Erythroblast (primary cell): ENCODE measurements around the gene APBB3.

ENCODE experiments used
- DNase-seq, 2 experiments: peaks; one replicate each; lab custom pipeline; 2025; lab: John Stamatoyannopoulos, UW
- GATA1 ChIP-seq: IDR thresholded peaks from 2 replicates; pipeline ENCODE4 v1.6.1; 2011; ENCODE audit warnings: low read depth, mild to moderate bottlenecking, control low read depth, low read length, moderate library complexity
- POLR2A ChIP-seq: IDR thresholded peaks from 2 replicates; pipeline ENCODE4 v1.6.1; 2011; ENCODE audit warnings: mild to moderate bottlenecking, low read length

APBB3 gene

DNA sequence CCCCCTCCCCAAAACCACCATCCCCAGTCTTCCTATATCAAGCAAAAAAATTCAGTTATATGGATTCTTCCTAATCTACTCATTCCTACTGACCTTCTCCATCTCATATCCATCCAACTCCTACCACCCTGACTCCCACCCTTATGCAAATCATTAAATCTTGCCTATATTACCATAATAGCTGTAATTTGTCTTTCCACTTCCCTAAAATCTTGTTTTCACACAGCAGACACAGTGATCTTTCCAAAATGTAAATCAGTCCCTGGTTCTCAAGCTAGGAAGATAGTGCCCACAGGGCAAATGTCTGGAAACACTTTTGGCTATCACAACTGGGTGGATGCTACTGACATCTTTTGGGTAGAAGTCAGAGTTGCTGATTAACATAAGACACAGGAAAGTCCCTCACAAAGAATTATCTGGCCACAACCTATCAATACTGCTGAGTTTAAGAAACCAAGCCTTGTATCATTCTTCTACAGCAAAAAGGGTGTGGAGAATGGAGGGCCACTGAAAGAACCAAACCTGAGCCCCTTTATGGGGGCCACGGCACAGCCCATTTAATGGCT, 8.6 kb downstream of the APBB3 start:
- TF ChIP-seq GATA1 (no peak), POLR2A (no peak)
- DNase-seq = peak; percentile 36 to 47

GRCh38 chr5:140554454-140554853, 9.9 kb downstream of the APBB3 start:
- TF ChIP-seq GATA1 (no peak), POLR2A (peak; percentile 21)
- peak; percentile 72 to 79 for DNase-seq

- TF ChIP-seq POLR2A (no peak), GATA1 (no peak)
- peak in 1 of 2 experiments; percentile 24 for DNase-seq
Observed at GRCh38 chr5:140553657-140554056, 10.7 kb downstream of the APBB3 start.

- DNase-seq = no peak
- no peak for TF ChIP-seq POLR2A
- no peak for TF ChIP-seq GATA1
Observed at GRCh38 chr5:140551872-140552271, 12.5 kb downstream of the APBB3 start.

- no peak for TF ChIP-seq POLR2A
- TF ChIP-seq GATA1 = no peak
- no peak for DNase-seq
Observed at GRCh38 chr5:140550147-140551079, 14.0 kb downstream of the APBB3 start.

- peak; percentile 53 to 74 for DNase-seq
- TF ChIP-seq GATA1 (no peak), POLR2A (peak; percentile 42)
Observed at GRCh38 chr5:140549237-140550144, 14.9 kb downstream of the APBB3 start.

DNA sequence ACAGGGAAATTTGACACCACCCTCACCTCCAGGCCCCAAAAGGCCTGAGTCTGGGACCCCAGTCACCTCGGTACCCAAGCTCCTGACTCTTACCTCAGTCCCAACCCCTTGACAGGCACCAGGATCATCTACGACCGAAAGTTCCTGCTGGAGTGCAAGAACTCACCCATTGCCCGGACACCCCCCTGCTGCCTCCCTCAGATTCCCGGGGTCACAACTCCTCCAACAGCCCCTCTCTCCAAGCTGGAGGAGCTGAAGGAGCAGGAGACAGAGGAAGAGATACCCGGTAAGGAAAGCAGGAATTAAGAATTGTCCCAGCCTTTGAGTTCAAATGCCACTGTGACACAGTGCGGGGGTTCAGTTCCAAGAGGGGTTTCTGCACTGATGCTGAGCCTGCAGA, 15.6 kb downstream of the APBB3 start:
- TF ChIP-seq GATA1 (no peak), POLR2A (no peak)
- DNase-seq = no peak

DNA sequence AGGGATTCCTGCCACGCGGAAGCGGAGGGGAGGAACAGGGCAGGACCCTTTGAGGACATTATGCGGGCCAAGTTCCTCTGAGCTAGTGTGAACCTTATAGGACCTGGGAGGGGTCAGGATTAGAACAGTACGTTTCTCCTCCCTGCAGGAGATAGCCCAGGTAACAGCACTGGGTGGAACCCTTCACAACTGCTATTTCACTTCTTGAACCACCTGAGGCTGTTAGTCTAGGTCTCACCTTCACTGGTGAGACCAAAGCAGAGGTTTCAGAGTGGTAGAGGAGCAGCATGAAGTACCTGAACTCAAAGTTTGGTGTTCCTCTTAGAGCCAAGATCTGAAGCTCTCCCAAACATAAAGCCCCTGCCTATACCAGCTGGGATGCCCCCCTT, 16.1 kb downstream of the APBB3 start:
- TF ChIP-seq POLR2A (no peak), GATA1 (no peak)
- no peak for DNase-seq

GRCh38 chr5:140547508-140548299, 16.7 kb downstream of the APBB3 start, which contains the start of gene EIF4EBP3:
EIF4EBP3 (plus strand) TSS chr5:140547662; CDS start chr5:140547738, 76 bp downstream.
- TF ChIP-seq GATA1 (no peak), POLR2A (peak; percentile 50)
- DNase-seq = peak; percentile 95 to 97

GRCh38 chr5:140546851-140547507, 17.4 kb downstream of the APBB3 start:
- TF ChIP-seq GATA1 (no peak), POLR2A (no peak)
- DNase-seq = no peak

DNA sequence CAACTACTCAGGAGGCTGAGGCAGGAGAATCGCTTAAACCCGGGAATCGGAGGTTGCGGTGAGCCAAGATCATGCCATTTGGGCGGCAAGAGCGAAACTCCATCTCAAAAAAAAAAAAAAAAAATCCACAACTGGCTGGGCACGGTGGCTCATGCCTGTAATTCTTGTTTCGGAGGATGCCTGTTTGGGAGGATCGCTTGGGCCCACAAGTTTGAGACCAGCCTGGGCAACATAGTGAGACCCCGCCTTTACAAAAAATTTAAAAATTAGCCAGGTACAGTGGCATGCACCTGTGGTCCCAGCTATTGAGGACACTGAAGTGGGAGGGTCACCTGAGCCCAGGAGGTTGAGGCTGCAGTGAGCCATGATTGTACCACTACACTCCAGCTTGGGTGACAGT, 18.8 kb downstream of the APBB3 start:
- no peak for DNase-seq
- TF ChIP-seq POLR2A = no peak
- no peak for TF ChIP-seq GATA1

DNA sequence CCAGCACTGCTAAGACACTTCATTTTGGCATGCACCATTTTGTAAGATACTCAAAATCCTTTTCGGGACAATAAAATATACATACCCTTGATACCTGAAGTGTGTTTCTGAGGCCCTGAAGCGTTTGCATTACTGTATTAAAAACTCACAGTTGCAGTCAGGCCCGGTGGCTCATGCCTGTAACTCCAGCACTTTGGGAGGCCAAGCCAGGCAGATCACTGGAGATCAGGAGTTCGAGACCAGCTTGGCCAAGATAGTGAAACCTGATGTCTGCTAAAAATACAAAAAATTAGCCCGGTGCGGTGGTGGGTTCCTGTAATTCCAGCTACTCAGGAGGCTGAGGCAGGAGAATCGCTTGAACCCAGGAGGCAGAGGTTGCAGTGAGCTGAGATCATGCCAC, 19.4 kb downstream of the APBB3 start:
- no peak for DNase-seq
- TF ChIP-seq GATA1 (no peak), POLR2A (no peak)
